Stomach (tissue), 4 donors: Measurements from ENCODE around the gene KCNN4.
"Not testable (repeated sequence)": the region's sequence is repeated elsewhere in the genome, so short reads cannot be mapped to it uniquely, and the experiment has no call there.

Experiments
- CTCF ChIP-seq, 7 experiments: fragments of 450-650 bp in 4 of 7; fragments of 200-600 bp in 3 of 7; sonication (generic) in 3 of 7; IDR thresholded peaks; one replicate each; pipeline ENCODE4 v1.5.1; 2016 to 2019; ENCODE audit warnings: antibody characterized with exemption in 7 of 7, control low read depth in 2 of 7, mild to moderate bottlenecking in 1 of 7
- EP300 ChIP-seq: sonication (generic); formaldehyde crosslinking; IDR thresholded peaks from one replicate; pipeline ENCODE4 v1.6.1; 2017; ENCODE audit warnings: antibody characterized with exemption
- POLR2A ChIP-seq, 4 donors: fragments of 450-650 bp; IDR thresholded peaks; one replicate each; pipeline ENCODE4 v1.6.1; 2016; ENCODE audit warnings: antibody characterized with exemption in 4 of 4, control low read depth in 2 of 4, mild to moderate bottlenecking in 1 of 4, moderate library complexity in 1 of 4
- POLR2AphosphoS5 ChIP-seq, 3 donors: sonication (generic); formaldehyde crosslinking; IDR thresholded peaks; one replicate each; pipeline ENCODE4 v1.6.1; 2016; ENCODE audit warnings: antibody characterized with exemption in 3 of 3

DNA sequence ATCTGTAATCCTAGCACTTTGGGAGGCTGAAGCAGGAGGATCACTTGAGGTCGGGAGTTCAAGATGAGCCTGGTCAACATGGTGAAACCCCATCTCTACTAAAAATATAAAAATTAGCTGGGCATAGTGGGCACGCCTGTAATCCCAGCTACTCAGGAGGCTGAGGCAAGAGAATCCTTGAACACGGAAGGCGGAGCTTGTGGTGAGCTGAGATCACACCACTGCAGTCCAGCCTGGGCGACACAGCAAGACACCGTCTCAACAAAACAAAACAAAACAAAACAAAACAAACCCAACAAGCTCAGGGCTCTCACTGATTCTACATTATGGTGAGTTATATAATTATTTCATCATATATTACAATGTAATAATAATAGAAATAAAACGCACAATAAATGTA is 25.6 kb upstream of the KCNN4 start:
- not testable (repeated sequence) for TF ChIP-seq EP300; CTCF (IDR thresholded peaks at IDR 0.05); POLR2A (IDR thresholded peaks at IDR 0.05); POLR2AphosphoS5 (IDR thresholded peaks at IDR 0.05)
